ENCODE data around the gene AKAP13. TPM values are rescaled to one million over a fixed set of nuclear protein-coding genes. Genes with fewer than 3 reads are reported as not detected.

The AKAP13 gene
- polyA plus RNA-seq, 3 donors: 47.9 to 99.7 (median 92.6) TPM

DNA sequence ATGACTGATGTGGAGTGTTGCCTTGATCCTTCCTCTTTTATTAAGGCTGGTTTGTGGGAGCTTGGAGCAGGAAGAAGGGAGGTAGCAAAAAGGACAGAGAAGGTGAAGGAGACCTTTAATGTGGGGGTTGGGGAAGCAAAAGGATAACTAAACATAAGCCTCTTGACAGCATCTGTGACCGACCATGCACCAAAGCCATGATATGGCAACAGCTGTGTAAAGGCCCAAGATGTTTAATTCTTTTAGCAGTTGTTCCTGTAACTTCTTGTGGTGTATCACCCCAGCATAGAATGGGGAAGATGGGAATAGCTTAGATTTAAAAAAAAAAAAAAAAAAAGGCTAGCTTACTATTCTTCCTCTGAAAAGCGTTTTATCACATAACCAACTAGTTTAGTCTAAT lies 219.6 kb downstream of the AKAP13 start:
- Histone ChIP-seq H3K4me2 (replicated peaks; ENCODE audit: extremely low read depth, low read length, poor library complexity, severe bottlenecking) (no peak overlapping the region), H3K4me3 (replicated peaks in 1 of 3; ENCODE audit: low read depth in 2 of 3, low read length in 3 of 3) (no peak overlapping the region), H3K9me3 (replicated peaks in 1 of 2; ENCODE audit: control insufficient read depth in 1 of 2, insufficient read depth in 1 of 2, low read length in 2 of 2) (no peaks in the 10 kb centered on the region), H3K27me3 (ENCODE audit: control insufficient read depth in 2 of 2, insufficient read depth in 2 of 2, low read length in 2 of 2) (no peaks in the 10 kb centered on the region), H3K4me1 (ENCODE audit: control insufficient read depth in 1 of 2, insufficient read depth in 2 of 2, low read length in 2 of 2) (no peaks in the 10 kb centered on the region), H2AFZ (ENCODE audit: insufficient read depth, low read depth, low read length, poor library complexity, severe bottlenecking) (no peak overlapping the region), H3K9ac (ENCODE audit: insufficient read depth, low read length, poor library complexity, severe bottlenecking) (no peak overlapping the region), H4K20me1 (ENCODE audit: insufficient read depth, low read length) (peaks cover 100% of the 10 kb centered on the region), H3K27ac (ENCODE audit: low read depth in 1 of 2, low read length in 2 of 2) (peak overlapping the region in 1 of 2 donors; percentile 69), H3K36me3 (replicated peaks in 1 of 2; ENCODE audit: control insufficient read depth in 1 of 2, insufficient read depth in 2 of 2, low read length in 2 of 2) (peaks cover 78 to 97% of the 10 kb centered on the region in 2 donors), H3K79me2 (ENCODE audit: insufficient read depth, low read length) (peaks cover 98% of the 10 kb centered on the region)
- Mint-ChIP-seq H3K27me3 (ENCODE audit: low read depth in 3 of 3) (no peaks in the 10 kb centered on the region), H3K4me1 (peaks cover 8% of the 10 kb centered on the region), H3K36me3 (peaks cover 76 to 83% of the 10 kb centered on the region in 2 donors), H3K9me3 (no peaks in the 10 kb centered on the region), H3K4me3 (no peak overlapping the region), H3K27ac (peak overlapping the region in 6 of 7 donors; percentile 43 to 91 (median 82))
- no peak for DNase-seq
- intact Hi-C loops (cut with micrococcal nuclease): no loop called here
- no CpG with 5 or more reads among the region's 2 CpGs for WGBS (ENCODE audit: insufficient coverage)
- TF ChIP-seq, protein P1, sequence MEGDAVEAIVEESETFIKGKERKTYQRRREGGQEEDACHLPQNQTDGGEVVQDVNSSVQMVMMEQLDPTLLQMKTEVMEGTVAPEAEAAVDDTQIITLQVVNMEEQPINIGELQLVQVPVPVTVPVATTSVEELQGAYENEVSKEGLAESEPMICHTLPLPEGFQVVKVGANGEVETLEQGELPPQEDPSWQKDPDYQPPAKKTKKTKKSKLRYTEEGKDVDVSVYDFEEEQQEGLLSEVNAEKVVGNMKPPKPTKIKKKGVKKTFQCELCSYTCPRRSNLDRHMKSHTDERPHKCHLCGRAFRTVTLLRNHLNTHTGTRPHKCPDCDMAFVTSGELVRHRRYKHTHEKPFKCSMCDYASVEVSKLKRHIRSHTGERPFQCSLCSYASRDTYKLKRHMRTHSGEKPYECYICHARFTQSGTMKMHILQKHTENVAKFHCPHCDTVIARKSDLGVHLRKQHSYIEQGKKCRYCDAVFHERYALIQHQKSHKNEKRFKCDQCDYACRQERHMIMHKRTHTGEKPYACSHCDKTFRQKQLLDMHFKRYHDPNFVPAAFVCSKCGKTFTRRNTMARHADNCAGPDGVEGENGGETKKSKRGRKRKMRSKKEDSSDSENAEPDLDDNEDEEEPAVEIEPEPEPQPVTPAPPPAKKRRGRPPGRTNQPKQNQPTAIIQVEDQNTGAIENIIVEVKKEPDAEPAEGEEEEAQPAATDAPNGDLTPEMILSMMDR (IDR thresholded peaks at IDR 0.05): no peak

DNA sequence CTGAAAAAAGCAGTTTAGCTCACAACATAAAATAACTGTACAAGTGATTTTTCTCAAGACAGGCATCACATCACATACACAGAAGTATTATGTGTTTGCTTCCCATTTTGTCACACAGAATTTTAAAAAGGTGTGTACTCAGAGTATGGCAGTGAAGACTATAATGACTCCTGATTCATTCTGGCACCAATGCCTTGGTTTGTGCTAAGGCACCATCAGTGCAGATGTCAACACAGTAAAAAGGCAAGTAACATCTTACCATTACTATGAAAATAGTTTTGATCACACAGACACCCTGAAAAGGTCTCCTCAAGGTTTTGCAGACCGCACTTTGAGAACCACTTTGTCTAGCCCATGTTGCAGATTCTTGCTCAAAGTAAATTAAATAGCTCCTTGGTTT lies 222.8 kb downstream of the AKAP13 start:
- no peak overlapping the region for H2AFZ ChIP-seq (ENCODE audit: insufficient read depth, low read depth, low read length, poor library complexity, severe bottlenecking)
- H3K9me3 ChIP-seq (replicated peaks in 1 of 2; ENCODE audit: control insufficient read depth in 1 of 2, insufficient read depth in 1 of 2, low read length in 2 of 2): no peaks in the 10 kb centered on the region
- Mint-ChIP-seq H3K4me1 (peaks cover 12% of the 10 kb centered on the region), H3K9me3 (no peaks in the 10 kb centered on the region), H3K27ac (peak overlapping the region in 2 of 7 donors; percentile 51 to 60), H3K36me3 (peaks cover 64 to 73% of the 10 kb centered on the region in 2 donors), H3K4me3 (no peak overlapping the region), H3K27me3 (ENCODE audit: low read depth in 3 of 3) (no peaks in the 10 kb centered on the region)
- peaks cover 100% of the 10 kb centered on the region for H4K20me1 ChIP-seq (ENCODE audit: insufficient read depth, low read length)
- no peak overlapping the region for H3K9ac ChIP-seq (ENCODE audit: insufficient read depth, low read length, poor library complexity, severe bottlenecking)
- no peak for DNase-seq
- intact Hi-C loops (cut with micrococcal nuclease): no loop called here
- TF ChIP-seq, protein P1 (IDR thresholded peaks at IDR 0.05): no peak
- H3K4me1 ChIP-seq (ENCODE audit: control insufficient read depth in 1 of 2, insufficient read depth in 2 of 2, low read length in 2 of 2): no peaks in the 10 kb centered on the region
- peaks cover 58 to 97% of the 10 kb centered on the region in 2 donors for H3K36me3 ChIP-seq (replicated peaks in 1 of 2; ENCODE audit: control insufficient read depth in 1 of 2, insufficient read depth in 2 of 2, low read length in 2 of 2)
- no peaks in the 10 kb centered on the region for H3K27me3 ChIP-seq (ENCODE audit: control insufficient read depth in 2 of 2, insufficient read depth in 2 of 2, low read length in 2 of 2)
- H3K27ac ChIP-seq (ENCODE audit: low read depth in 1 of 2, low read length in 2 of 2): peak overlapping the region in 1 of 2 donors; percentile 6
- peaks cover 98% of the 10 kb centered on the region for H3K79me2 ChIP-seq (ENCODE audit: insufficient read depth, low read length)
- H3K4me2 ChIP-seq (replicated peaks; ENCODE audit: extremely low read depth, low read length, poor library complexity, severe bottlenecking): no peak overlapping the region
- H3K4me3 ChIP-seq (replicated peaks in 1 of 3; ENCODE audit: low read depth in 2 of 3, low read length in 3 of 3): no peak overlapping the region
- WGBS (ENCODE audit: insufficient coverage): no CpG with 5 or more reads among the region's 1 CpG
